IMR-90 (cell line): ENCODE data around the gene JAKMIP1.

Experiments used
- CTCF ChIP-seq: conservative IDR thresholded peaks from 2 replicates; pipeline ENCODE4 v1.5.1; 2012; ENCODE audit warnings: mild to moderate bottlenecking, low read depth, low read length, improper control_type of control experiment
- RAD21 ChIP-seq: IDR thresholded peaks from 2 replicates; pipeline ENCODE4 v1.6.1; 2012; ENCODE audit warnings: low read length, improper control_type of control experiment

GRCh38 chr4:6115746-6116586, 84.4 kb downstream of the JAKMIP1 start:
- TF ChIP-seq CTCF, result no peak
- TF ChIP-seq RAD21, result no peak
